NCI-H2029 treated with DMSO at 0.1 percent for 48 hours (cell line): ENCODE data around the gene BNIP1.

ENCODE experiments used
- DNase-seq: peaks from one replicate; lab custom pipeline; 2025; lab: John Stamatoyannopoulos, UW

Gene BNIP1

DNA sequence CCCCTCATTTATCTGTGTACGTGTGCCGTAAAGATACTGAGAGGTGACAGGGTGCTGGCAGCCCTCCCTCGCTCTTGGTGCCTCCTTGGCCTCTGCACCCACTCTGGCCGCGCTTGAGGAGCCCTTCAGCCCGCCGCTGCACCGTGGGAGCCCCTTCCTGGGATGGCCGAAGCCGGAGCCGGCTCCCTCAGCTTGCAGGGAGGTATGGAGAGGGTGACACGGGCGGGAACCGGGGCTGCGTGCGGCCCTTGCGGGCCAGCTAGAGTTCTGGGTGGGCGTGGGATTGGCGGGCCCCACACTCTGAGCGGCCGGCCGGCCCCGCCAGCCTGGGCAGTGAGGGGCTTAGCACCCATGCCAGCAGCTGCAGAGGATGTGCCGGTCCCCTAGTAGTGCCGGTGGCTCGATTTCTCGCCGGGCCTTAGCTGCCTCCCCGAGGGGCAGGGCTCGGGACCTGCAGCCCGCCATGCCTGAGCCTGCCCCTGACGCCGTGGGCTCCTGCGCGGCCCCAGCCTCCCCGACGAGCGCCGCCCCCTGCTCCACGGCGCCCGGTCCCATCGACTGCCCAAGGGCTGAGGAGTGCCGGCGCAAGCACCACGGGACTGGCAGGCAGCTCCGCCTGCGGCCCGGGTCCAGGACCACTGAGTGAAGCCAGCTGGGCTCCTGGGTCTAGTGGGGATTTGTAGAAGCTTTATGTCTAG lies 69.1 kb downstream of the BNIP1 start:
- DNase-seq: no peak
